DND-41 (cell line): ENCODE results near the gene GON4L.
"Not testable (repeated sequence)": the region's sequence is repeated elsewhere in the genome, so short reads cannot be mapped to it uniquely, and the experiment has no call there.

Experiments
- ATAC-seq: fragments of 200-7000 bp; cut with Tn5 transposase; 3 replicates; pipeline ENCODE4 v1.9.1; 2021; ENCODE audit warnings: low read depth; ENCODE audit not compliant: insufficient read depth
- DNase-seq: peaks from one replicate; pipeline ENCODE4 v3.0.0-alpha.2; 2020
- H2AFZ ChIP-seq: 2 replicates; pipeline ENCODE4 v1.6.0; 2012; ENCODE audit warnings: low read depth, low read length
- H3K27ac ChIP-seq: 2 replicates; pipeline ENCODE4 v1.5.1; 2012; ENCODE audit warnings: low read length, inconsistent platforms
- H3K27me3 ChIP-seq: fragments of 200-600 bp; sonication (generic); 2 replicates; pipeline ENCODE4 v1.6.0; 2012; ENCODE audit warnings: low read length, mild to moderate bottlenecking, inconsistent platforms; ENCODE audit not compliant: insufficient read depth, poor library complexity
- H3K36me3 ChIP-seq: 2 replicates; pipeline ENCODE4 v1.5.1; 2012; ENCODE audit warnings: low read length, inconsistent platforms; ENCODE audit not compliant: insufficient read depth
- H3K4me1 ChIP-seq: 2 replicates; pipeline ENCODE4 v1.5.1; 2012; ENCODE audit warnings: mild to moderate bottlenecking, low read length; ENCODE audit not compliant: insufficient read depth
- H3K4me2 ChIP-seq: 2 replicates; pipeline ENCODE4 v1.6.0; 2012; ENCODE audit warnings: mild to moderate bottlenecking, moderate library complexity, low read length, inconsistent platforms; ENCODE audit not compliant: insufficient read depth
- H3K4me3 ChIP-seq, 2 experiments: fragments of 200-600 bp in 1 of 2; shearing (Covaris generic) in 1 of 2; 2 replicates each; pipeline ENCODE4 v1.5.1; 2012 to 2016; ENCODE audit warnings: inconsistent platforms in 2 of 2, low read length in 2 of 2, mild to moderate bottlenecking in 2 of 2, low read depth in 1 of 2, moderate library complexity in 1 of 2
- H3K79me2 ChIP-seq: 2 replicates; pipeline ENCODE4 v1.6.0; 2012; ENCODE audit warnings: low read length, inconsistent platforms; ENCODE audit not compliant: insufficient read depth
- H3K9ac ChIP-seq: 2 replicates; pipeline ENCODE4 v1.6.0; 2012; ENCODE audit warnings: low read depth, mild to moderate bottlenecking, inconsistent platforms, low read length, moderate library complexity
- H3K9me3 ChIP-seq: 2 replicates; pipeline ENCODE4 v1.5.1; 2012; ENCODE audit warnings: low read length, moderate library complexity, mild to moderate bottlenecking, inconsistent platforms; ENCODE audit not compliant: insufficient read depth, severe bottlenecking
- H4K20me1 ChIP-seq: 2 replicates; pipeline ENCODE4 v1.6.0; 2012; ENCODE audit warnings: low read length; ENCODE audit not compliant: insufficient read depth
- CTCF ChIP-seq: IDR thresholded peaks from 2 replicates; pipeline ENCODE4 v1.5.1; 2012; ENCODE audit warnings: borderline replicate concordance, low read length, moderate library complexity, mild to moderate bottlenecking; ENCODE audit not compliant: poor library complexity, severe bottlenecking; ENCODE audit errors: extremely low read depth
- EZH2 ChIP-seq: IDR thresholded peaks from 3 replicates; pipeline ENCODE4 v1.6.1; 2012; ENCODE audit warnings: borderline replicate concordance, low read depth, mild to moderate bottlenecking, moderate library complexity, low read length, inconsistent platforms; ENCODE audit not compliant: severe bottlenecking

The GON4L gene

GRCh38 chr1:155715777-155716176 lies 141.2 kb downstream of the GON4L start:
- Histone ChIP-seq H3K27ac (no peak overlapping the region), H3K36me3 (peaks cover 57% of the 10 kb centered on the region), H2AFZ (no peak overlapping the region), H4K20me1 (0 out of 2 replicates have a peak, but pooled peaks cover 3% of the 10 kb centered on the region), H3K4me3 (no peak overlapping the region), H3K4me1 (no peaks in the 10 kb centered on the region), H3K79me2 (peaks cover 28% of the 10 kb centered on the region), H3K4me2 (no peak overlapping the region), H3K27me3 (no peaks in the 10 kb centered on the region), H3K9ac (no peak overlapping the region), H3K9me3 (no peaks in the 10 kb centered on the region)
- ATAC-seq (no peak), DNase-seq (no peak)
- TF ChIP-seq CTCF (no peak), EZH2 (no peak)

- H3K27ac ChIP-seq, DNase-seq, H2AFZ ChIP-seq, ATAC-seq, H3K4me2 ChIP-seq, H3K4me1 ChIP-seq, H3K27me3 ChIP-seq, H3K9ac ChIP-seq, H3K9me3 ChIP-seq, H4K20me1 ChIP-seq, H3K4me3 ChIP-seq: not testable (repeated sequence)
- Histone ChIP-seq H3K36me3 (peaks cover 55% of the 10 kb centered on the region), H3K79me2 (peaks cover 30% of the 10 kb centered on the region)
These were observed 142.0 kb downstream of the GON4L start for GRCh38 chr1:155715056-155715455.

GRCh38 chr1:155713075-155713474 lies 143.9 kb downstream of the GON4L start:
- H3K79me2 ChIP-seq, result peaks cover 47% of the 10 kb centered on the region
- no peak for ATAC-seq
- H3K36me3 ChIP-seq, result peaks cover 54% of the 10 kb centered on the region
- no peak overlapping the region for H3K4me3 ChIP-seq
- no peak overlapping the region for H3K27ac ChIP-seq
- peaks cover 5% of the 10 kb centered on the region; the same call in 1 of the 2 replicates for H4K20me1 ChIP-seq
- no peak overlapping the region for H3K4me2 ChIP-seq
- H3K27me3 ChIP-seq, result no peaks in the 10 kb centered on the region
- no peak for DNase-seq
- H2AFZ ChIP-seq, result no peak overlapping the region
- no peaks in the 10 kb centered on the region for H3K9me3 ChIP-seq
- no peak for TF ChIP-seq EZH2
- no peak for TF ChIP-seq CTCF
- no peaks in the 10 kb centered on the region for H3K4me1 ChIP-seq
- no peak overlapping the region for H3K9ac ChIP-seq

- Histone ChIP-seq H3K79me2 (peaks cover 51% of the 10 kb centered on the region), H3K36me3 (peaks cover 54% of the 10 kb centered on the region)
- H3K9ac ChIP-seq, DNase-seq, H3K27ac ChIP-seq, H3K27me3 ChIP-seq, H3K4me1 ChIP-seq, H4K20me1 ChIP-seq, H2AFZ ChIP-seq, H3K4me3 ChIP-seq, H3K9me3 ChIP-seq, H3K4me2 ChIP-seq: not testable (repeated sequence)
- peak; percentile 46 for TF ChIP-seq CTCF
- ATAC-seq, result 0 out of 3 replicates have a peak, but pooled peaks have one; percentile 40
These were observed 144.4 kb downstream of the GON4L start for GRCh38 chr1:155712636-155713035.

- peaks cover 57% of the 10 kb centered on the region for H3K79me2 ChIP-seq
These were observed 145.6 kb downstream of the GON4L start for GRCh38 chr1:155711457-155711856.

More at GRCh38 chr1:155711457-155711856, 145.6 kb downstream of the GON4L start:
- not testable (repeated sequence) for H3K4me1 ChIP-seq, H3K4me2 ChIP-seq, H2AFZ ChIP-seq, H4K20me1 ChIP-seq, ATAC-seq, H3K27ac ChIP-seq, H3K9ac ChIP-seq, H3K4me3 ChIP-seq, H3K9me3 ChIP-seq, H3K27me3 ChIP-seq, DNase-seq
- H3K36me3 ChIP-seq, result peaks cover 48% of the 10 kb centered on the region
